Cardiac fibroblast (primary cell): ENCODE results near the gene NT5C1A.
A peak's percentile ranks its signal among the peaks of the same experiment; 100 is the strongest.

Source experiments
- DNase-seq, 2 donors: peaks; one replicate each; pipeline versions ENCODE4 v3.0.0 to v3.0.0-alpha.2; 2010; ENCODE audit warnings: low read depth in 2 of 2
- H3K4me3 ChIP-seq, 2 donors: replicated peaks in 1 of 2; 1 replicate in 1 of 2; 2 replicates in 1 of 2; pipeline ENCODE4 v1.5.1; 2011; ENCODE audit warnings: low read depth in 2 of 2, low read length in 2 of 2, mild to moderate bottlenecking in 2 of 2, moderate library complexity in 1 of 2
- CTCF ChIP-seq: IDR thresholded peaks from one replicate; pipeline ENCODE4 v1.5.1; 2011; ENCODE audit warnings: low read depth, mild to moderate bottlenecking, low read length, inconsistent platforms

Gene NT5C1A

DNA sequence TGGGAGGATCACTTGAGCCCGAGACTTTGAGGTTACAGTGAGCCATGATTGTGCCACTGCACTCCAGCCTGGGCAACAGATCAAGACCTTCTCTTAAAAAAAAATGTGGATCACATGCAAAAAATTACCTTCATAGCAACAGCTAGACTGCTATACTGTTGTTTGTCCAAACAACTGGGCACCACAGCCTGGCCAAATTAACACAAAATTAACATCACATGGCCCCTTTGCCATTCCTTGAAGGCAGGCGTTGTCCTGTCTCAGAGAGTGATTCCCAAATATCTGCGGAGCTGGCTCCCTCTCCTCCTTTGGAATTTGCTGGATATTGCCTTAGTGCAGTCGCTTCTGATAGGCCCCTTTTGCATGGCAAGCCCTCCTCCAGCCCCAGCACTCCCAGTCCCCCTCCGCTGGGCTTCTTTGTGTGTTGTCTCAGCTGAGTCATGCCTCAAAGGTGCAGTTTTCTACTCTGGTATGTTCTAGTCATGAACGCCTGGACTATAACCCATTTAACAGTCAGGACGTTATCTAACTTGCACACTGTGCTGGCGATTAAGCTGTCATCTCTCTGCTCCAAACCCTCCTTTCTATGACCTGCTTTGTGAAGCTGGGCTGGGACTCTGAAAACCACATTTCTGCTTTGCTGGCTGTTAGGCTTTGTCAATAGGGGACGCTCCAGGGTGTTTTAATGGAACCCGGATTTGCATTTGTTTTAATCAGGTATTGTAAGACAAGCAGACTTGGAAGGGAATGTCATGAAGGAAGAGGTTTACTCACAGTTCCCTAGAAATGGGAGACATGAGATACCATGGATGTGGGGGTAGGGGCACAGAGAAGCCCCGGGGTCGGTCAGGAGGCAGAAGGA, 39.4 kb upstream of the NT5C1A start:
- no peak overlapping the region for H3K4me3 ChIP-seq
- DNase-seq = peak; percentile 17 to 78
- no peak for TF ChIP-seq CTCF

DNA sequence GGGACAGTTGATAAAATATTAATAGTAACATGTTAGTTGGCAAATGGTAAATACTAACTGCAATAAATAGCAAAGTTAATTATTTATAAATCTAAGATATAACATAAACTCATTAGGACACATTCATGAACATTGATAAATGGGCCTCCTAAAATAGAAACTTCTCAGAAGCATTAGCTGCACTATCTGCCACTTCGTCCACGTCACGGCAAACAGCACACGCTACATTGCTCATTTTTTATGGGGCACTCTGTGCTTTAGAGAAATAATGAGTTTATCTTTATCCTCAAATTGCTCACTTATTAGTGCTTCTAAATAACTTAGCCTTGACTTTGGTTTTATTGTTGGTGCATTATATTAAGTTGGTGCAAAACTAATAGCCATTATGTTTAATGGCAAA, 35.6 kb upstream of the NT5C1A start:
- no peak for DNase-seq
- H3K4me3 ChIP-seq = no peak overlapping the region
- no peak for TF ChIP-seq CTCF

DNA sequence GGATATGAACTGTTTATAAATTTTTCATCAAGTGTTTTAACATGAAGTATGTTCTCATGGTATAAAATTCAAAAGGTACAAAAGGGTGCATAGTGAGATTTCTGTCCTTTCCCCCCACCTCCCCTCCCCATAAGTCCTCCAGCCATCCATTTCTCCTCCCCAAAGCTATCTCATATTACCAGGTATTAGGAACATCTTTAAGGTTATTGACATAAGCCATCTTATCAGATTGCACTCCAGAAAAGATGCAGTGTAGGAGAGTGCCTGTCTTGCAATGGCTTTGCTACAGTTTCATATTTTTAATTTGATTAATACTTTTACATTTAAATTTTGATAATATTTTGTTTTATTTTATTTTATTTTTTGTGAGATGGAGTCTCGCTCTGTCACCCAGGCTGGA, 32.9 kb upstream of the NT5C1A start:
- no peak overlapping the region for H3K4me3 ChIP-seq
- no peak for TF ChIP-seq CTCF
- no peak for DNase-seq

DNA sequence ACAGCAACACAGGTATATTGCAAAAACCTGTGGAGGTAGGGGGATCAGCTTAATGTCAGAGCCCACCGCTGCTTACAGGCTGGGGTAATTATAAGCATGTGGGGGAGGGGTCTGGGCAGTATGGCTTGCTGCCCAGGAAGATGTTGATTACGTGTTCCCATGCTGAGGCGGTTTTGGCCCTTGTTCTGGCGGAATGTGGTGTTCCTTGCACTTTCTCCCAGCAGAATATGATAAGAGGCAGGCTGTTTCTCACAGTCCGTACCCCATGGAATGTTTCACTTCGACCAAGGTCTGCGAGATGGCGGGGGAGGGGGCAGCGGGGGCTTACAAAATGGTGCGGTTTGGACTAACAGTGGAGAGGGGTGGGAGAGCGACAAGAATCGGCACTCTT, 29.1 kb upstream of the NT5C1A start:
- DNase-seq = peak; percentile 52 to 93
- TF ChIP-seq CTCF = no peak
- H3K4me3 ChIP-seq = peak overlapping the region; percentile 10 to 33

GRCh38 chr1:39700348-39700747, 28.4 kb upstream of the NT5C1A start:
- TF ChIP-seq CTCF = no peak
- no peak overlapping the region for H3K4me3 ChIP-seq
- DNase-seq = no peak

- no peak for DNase-seq
- peak; percentile 12 for TF ChIP-seq CTCF
- no peak overlapping the region for H3K4me3 ChIP-seq
Observed at GRCh38 chr1:39699419-39699818, 27.5 kb upstream of the NT5C1A start.

DNA sequence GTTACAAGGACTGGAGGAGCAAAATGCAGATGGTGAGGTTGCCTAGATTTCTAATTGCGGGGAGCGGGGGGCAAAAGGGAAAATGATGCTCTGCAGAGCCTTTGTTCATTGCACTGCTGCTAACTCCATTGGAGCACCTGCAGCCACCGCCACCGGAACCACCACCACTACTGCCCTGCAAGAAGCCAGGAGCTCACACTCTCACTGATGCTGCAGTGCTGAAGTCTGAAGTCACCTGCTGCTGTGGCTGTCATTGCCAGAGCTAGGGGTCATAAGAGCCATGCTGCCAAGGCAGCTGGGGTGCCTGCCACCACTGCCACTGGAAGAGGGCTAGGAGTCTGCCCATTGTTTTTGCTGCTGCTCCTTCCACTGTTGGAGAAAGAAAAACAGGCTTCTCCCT, 26.7 kb upstream of the NT5C1A start:
- no peak overlapping the region for H3K4me3 ChIP-seq
- no peak for TF ChIP-seq CTCF
- no peak for DNase-seq
